ENCODE results near the gene GET3.

Gene GET3

GRCh38 chr19:12692960-12693359 lies 44.3 kb upstream of the GET3 start:
- no peak for TF ChIP-seq ZBTB7A (IDR thresholded peaks at IDR 0.05; ENCODE audit: low read depth)
- no peak for TF ChIP-seq CEBPB (IDR thresholded peaks at IDR 0.05)
- no peak for TF ChIP-seq YY1 (IDR thresholded peaks at IDR 0.05; ENCODE audit: low read depth)
- TF ChIP-seq, protein P1, sequence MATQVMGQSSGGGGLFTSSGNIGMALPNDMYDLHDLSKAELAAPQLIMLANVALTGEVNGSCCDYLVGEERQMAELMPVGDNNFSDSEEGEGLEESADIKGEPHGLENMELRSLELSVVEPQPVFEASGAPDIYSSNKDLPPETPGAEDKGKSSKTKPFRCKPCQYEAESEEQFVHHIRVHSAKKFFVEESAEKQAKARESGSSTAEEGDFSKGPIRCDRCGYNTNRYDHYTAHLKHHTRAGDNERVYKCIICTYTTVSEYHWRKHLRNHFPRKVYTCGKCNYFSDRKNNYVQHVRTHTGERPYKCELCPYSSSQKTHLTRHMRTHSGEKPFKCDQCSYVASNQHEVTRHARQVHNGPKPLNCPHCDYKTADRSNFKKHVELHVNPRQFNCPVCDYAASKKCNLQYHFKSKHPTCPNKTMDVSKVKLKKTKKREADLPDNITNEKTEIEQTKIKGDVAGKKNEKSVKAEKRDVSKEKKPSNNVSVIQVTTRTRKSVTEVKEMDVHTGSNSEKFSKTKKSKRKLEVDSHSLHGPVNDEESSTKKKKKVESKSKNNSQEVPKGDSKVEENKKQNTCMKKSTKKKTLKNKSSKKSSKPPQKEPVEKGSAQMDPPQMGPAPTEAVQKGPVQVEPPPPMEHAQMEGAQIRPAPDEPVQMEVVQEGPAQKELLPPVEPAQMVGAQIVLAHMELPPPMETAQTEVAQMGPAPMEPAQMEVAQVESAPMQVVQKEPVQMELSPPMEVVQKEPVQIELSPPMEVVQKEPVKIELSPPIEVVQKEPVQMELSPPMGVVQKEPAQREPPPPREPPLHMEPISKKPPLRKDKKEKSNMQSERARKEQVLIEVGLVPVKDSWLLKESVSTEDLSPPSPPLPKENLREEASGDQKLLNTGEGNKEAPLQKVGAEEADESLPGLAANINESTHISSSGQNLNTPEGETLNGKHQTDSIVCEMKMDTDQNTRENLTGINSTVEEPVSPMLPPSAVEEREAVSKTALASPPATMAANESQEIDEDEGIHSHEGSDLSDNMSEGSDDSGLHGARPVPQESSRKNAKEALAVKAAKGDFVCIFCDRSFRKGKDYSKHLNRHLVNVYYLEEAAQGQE (IDR thresholded peaks at IDR 0.05; ENCODE audit: low read depth), result no peak
- TF ChIP-seq RAD21 (IDR thresholded peaks at IDR 0.05; ENCODE audit: low read depth), result no peak
- no peak for TF ChIP-seq CREB1 (IDR thresholded peaks at IDR 0.05; ENCODE audit: low read depth)
- no peak for TF ChIP-seq EGR1 (IDR thresholded peaks at IDR 0.05)
- TF ChIP-seq MAX (IDR thresholded peaks at IDR 0.05), result no peak

DNA sequence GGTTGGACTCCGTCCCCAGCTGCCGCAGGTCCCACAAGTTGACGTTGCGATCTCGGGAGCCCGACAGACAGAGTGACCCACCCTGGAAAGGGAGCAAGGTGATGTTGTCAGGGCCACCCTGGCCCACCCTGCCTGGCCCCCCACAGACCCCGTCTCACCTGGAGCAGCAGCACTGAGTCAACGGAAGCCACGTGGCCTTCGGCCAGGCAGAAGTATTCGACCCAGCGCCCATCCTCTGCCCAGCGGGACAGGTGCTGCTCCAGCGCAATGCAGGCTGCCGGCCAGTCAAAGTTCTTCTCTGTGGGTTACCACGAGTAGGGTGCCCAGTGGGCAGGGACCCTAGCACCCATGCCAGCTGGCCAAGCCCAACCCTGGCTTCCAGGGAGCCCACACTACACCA lies 42.7 kb upstream of the GET3 start:
- TF ChIP-seq, protein P2, sequence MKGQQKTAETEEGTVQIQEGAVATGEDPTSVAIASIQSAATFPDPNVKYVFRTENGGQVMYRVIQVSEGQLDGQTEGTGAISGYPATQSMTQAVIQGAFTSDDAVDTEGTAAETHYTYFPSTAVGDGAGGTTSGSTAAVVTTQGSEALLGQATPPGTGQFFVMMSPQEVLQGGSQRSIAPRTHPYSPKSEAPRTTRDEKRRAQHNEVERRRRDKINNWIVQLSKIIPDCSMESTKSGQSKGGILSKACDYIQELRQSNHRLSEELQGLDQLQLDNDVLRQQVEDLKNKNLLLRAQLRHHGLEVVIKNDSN (IDR thresholded peaks at IDR 0.05), result no peak
- no peak for TF ChIP-seq EGR1 (IDR thresholded peaks at IDR 0.05)
- no peak for TF ChIP-seq CREB1 (IDR thresholded peaks at IDR 0.05; ENCODE audit: low read depth)
- TF ChIP-seq, protein P1 (IDR thresholded peaks at IDR 0.05; ENCODE audit: low read depth), result no peak
- no peak for TF ChIP-seq NFIC (IDR thresholded peaks at IDR 0.05)
- no peak for TF ChIP-seq CEBPB (IDR thresholded peaks at IDR 0.05)
- no peak for TF ChIP-seq YY1 (IDR thresholded peaks at IDR 0.05; ENCODE audit: low read depth)
- TF ChIP-seq ZBTB7A (IDR thresholded peaks at IDR 0.05; ENCODE audit: low read depth), result no peak
- no peak for TF ChIP-seq MAX (IDR thresholded peaks at IDR 0.05)
- TF ChIP-seq TAF1 (IDR thresholded peaks at IDR 0.05; ENCODE audit: low read depth), result no peak
- TF ChIP-seq TEAD4 (IDR thresholded peaks at IDR 0.05), result no peak
- no peak for TF ChIP-seq FOXM1 (IDR thresholded peaks at IDR 0.05; ENCODE audit: borderline replicate concordance, low read depth)
- TF ChIP-seq TCF12 (IDR thresholded peaks at IDR 0.05; ENCODE audit: low read depth), result no peak
- no peak for TF ChIP-seq EP300 (IDR thresholded peaks at IDR 0.05; ENCODE audit: borderline replicate concordance)

DNA sequence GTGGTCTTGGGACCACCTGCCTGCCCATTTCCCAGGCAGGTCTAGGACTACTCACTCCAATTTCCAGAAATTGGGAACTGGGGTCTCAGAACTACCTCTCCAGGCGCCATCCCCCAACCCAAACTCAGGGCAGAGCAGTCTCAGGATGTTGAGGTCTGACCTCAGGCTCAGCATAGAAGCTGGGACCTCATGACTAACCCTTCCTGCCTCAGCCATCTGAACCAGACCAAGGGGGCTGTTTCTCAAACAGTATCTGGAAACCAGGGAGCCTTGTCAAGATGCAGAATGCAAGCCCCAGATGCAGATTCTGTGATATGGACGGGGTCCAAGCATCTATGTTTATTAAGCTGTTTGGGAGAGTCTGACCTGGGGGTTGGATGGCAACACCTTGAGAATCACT lies 42.2 kb upstream of the GET3 start:
- TF ChIP-seq CEBPB (IDR thresholded peaks at IDR 0.05) (no peak), EP300 (IDR thresholded peaks at IDR 0.05; ENCODE audit: borderline replicate concordance) (no peak), ZBTB7A (IDR thresholded peaks at IDR 0.05; ENCODE audit: low read depth) (no peak), NFIC (IDR thresholded peaks at IDR 0.05) (no peak), EGR1 (IDR thresholded peaks at IDR 0.05) (no peak), FOXM1 (IDR thresholded peaks at IDR 0.05; ENCODE audit: borderline replicate concordance, low read depth) (no peak), TAF1 (IDR thresholded peaks at IDR 0.05; ENCODE audit: low read depth) (no peak), YY1 (IDR thresholded peaks at IDR 0.05; ENCODE audit: low read depth) (no peak), TEAD4 (IDR thresholded peaks at IDR 0.05) (no peak), RAD21 (IDR thresholded peaks at IDR 0.05; ENCODE audit: low read depth) (no peak)
- TF ChIP-seq, protein P1 (IDR thresholded peaks at IDR 0.05; ENCODE audit: low read depth), result no peak
- TF ChIP-seq, protein P2 (IDR thresholded peaks at IDR 0.05), result no peak

DNA sequence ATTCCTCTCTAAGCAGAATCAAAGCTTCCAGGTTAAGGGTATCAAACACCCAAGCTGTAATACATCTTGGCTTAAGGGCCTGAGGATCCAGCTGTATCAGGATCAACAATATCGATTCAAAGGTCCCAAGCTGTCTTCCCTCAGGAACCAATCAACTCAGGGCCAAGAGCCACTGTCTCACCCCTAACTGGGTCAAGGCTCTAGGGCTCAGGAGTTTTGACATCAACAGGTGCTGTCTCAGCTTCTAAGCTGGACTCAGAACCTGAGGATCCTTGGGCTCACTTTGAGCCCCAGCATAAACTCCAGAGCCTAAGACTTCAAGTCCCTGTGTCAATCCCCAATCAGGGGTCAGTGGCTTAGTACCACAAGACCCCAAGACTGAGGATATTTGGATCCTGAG lies 41.8 kb upstream of the GET3 start:
- TF ChIP-seq, protein P1 (IDR thresholded peaks at IDR 0.05; ENCODE audit: low read depth), result no peak
- no peak for TF ChIP-seq MAX (IDR thresholded peaks at IDR 0.05)
- TF ChIP-seq CEBPB (IDR thresholded peaks at IDR 0.05), result no peak
- TF ChIP-seq EP300 (IDR thresholded peaks at IDR 0.05; ENCODE audit: borderline replicate concordance), result no peak
- no peak for TF ChIP-seq NFIC (IDR thresholded peaks at IDR 0.05)
- TF ChIP-seq TEAD4 (IDR thresholded peaks at IDR 0.05), result no peak
- no peak for TF ChIP-seq TAF1 (IDR thresholded peaks at IDR 0.05; ENCODE audit: low read depth)
- no peak for TF ChIP-seq ZBTB7A (IDR thresholded peaks at IDR 0.05; ENCODE audit: low read depth)
- TF ChIP-seq EGR1 (IDR thresholded peaks at IDR 0.05), result no peak
- no peak for TF ChIP-seq RAD21 (IDR thresholded peaks at IDR 0.05; ENCODE audit: low read depth)
- TF ChIP-seq, protein P2 (IDR thresholded peaks at IDR 0.05), result no peak
- no peak for TF ChIP-seq YY1 (IDR thresholded peaks at IDR 0.05; ENCODE audit: low read depth)
- TF ChIP-seq TCF12 (IDR thresholded peaks at IDR 0.05; ENCODE audit: low read depth), result no peak
- TF ChIP-seq FOXM1 (IDR thresholded peaks at IDR 0.05; ENCODE audit: borderline replicate concordance, low read depth), result no peak
